Measurements from ENCODE around the gene NAV3. TPM values are rescaled to one million over a fixed set of nuclear protein-coding genes. Genes with fewer than 3 reads are reported as not detected.

Gene NAV3
- total RNA-seq, 1 experiment from 2014 or later: 2.5 TPM

DNA sequence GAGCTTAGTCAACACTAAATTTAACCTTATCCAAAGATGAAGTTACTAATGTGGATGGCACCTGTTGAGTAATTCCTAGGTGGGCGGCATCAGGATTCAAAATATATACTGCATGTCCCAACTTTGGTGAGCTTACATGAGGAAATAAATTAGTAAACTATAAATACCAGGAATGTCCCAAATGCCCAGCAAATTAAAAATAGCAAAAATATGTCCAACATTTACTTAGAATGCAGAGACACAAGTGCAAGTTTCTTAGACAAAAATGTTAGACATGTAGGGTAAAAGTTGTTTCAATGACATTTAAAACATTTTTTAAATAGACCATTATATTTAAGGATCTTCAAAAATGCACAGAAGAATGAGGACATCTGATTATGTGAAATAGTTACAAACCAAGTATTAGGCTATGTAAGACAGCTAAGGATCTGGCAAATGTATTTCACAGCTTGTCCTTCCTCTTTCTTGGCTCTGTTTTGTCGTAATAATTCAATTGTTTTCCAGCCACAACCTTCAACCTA, 115.9 kb downstream of the NAV3 start:
- TF ChIP-seq SIN3A (IDR thresholded peaks at IDR 0.05; ENCODE audit: borderline replicate concordance, insufficient read depth, low read depth, low read length): no peak
- TF ChIP-seq, protein P1, sequence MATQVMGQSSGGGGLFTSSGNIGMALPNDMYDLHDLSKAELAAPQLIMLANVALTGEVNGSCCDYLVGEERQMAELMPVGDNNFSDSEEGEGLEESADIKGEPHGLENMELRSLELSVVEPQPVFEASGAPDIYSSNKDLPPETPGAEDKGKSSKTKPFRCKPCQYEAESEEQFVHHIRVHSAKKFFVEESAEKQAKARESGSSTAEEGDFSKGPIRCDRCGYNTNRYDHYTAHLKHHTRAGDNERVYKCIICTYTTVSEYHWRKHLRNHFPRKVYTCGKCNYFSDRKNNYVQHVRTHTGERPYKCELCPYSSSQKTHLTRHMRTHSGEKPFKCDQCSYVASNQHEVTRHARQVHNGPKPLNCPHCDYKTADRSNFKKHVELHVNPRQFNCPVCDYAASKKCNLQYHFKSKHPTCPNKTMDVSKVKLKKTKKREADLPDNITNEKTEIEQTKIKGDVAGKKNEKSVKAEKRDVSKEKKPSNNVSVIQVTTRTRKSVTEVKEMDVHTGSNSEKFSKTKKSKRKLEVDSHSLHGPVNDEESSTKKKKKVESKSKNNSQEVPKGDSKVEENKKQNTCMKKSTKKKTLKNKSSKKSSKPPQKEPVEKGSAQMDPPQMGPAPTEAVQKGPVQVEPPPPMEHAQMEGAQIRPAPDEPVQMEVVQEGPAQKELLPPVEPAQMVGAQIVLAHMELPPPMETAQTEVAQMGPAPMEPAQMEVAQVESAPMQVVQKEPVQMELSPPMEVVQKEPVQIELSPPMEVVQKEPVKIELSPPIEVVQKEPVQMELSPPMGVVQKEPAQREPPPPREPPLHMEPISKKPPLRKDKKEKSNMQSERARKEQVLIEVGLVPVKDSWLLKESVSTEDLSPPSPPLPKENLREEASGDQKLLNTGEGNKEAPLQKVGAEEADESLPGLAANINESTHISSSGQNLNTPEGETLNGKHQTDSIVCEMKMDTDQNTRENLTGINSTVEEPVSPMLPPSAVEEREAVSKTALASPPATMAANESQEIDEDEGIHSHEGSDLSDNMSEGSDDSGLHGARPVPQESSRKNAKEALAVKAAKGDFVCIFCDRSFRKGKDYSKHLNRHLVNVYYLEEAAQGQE (IDR thresholded peaks at IDR 0.05; ENCODE audit: insufficient read depth in 1 of 2, low read depth in 2 of 2, low read length in 1 of 2): no peak
- TF ChIP-seq, protein P2, sequence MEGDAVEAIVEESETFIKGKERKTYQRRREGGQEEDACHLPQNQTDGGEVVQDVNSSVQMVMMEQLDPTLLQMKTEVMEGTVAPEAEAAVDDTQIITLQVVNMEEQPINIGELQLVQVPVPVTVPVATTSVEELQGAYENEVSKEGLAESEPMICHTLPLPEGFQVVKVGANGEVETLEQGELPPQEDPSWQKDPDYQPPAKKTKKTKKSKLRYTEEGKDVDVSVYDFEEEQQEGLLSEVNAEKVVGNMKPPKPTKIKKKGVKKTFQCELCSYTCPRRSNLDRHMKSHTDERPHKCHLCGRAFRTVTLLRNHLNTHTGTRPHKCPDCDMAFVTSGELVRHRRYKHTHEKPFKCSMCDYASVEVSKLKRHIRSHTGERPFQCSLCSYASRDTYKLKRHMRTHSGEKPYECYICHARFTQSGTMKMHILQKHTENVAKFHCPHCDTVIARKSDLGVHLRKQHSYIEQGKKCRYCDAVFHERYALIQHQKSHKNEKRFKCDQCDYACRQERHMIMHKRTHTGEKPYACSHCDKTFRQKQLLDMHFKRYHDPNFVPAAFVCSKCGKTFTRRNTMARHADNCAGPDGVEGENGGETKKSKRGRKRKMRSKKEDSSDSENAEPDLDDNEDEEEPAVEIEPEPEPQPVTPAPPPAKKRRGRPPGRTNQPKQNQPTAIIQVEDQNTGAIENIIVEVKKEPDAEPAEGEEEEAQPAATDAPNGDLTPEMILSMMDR (IDR thresholded peaks at IDR 0.05): no peak
- in situ Hi-C loops (cut with HindIII; ENCODE audit: low pct_unique_long_range_greater_than_20kb, low sequenced_read_pairs): no loop called here
- no peak overlapping the region for H3K4me3 ChIP-seq (ENCODE audit: low read depth in 2 of 2, low read length in 2 of 2)
- ATAC-seq (no peak), DNase-seq (ENCODE audit: low read depth, low spot score) (no peak)
- H3K27me3 ChIP-seq (ENCODE audit: control insufficient read depth, insufficient read depth, low read length): no peaks in the 10 kb centered on the region
- no peaks in the 10 kb centered on the region for H3K4me1 ChIP-seq (ENCODE audit: control insufficient read depth, insufficient read depth, low read length)
- no peak overlapping the region for H3K27ac ChIP-seq (ENCODE audit: low read length)
- H3K36me3 ChIP-seq (ENCODE audit: control insufficient read depth, insufficient read depth, low read length): no peaks in the 10 kb centered on the region
- ChIA-PET POLR2A (no interaction called here), CTCF (no interaction called here)
- BruUV-seq (replicated peaks): no TSS peak
- no peaks in the 10 kb centered on the region for H3K9me3 ChIP-seq (ENCODE audit: control insufficient read depth, insufficient read depth, low read depth, low read length)
- intact Hi-C loops (cut with micrococcal nuclease; ENCODE audit: unreplicated experiment): no loop called here

DNA sequence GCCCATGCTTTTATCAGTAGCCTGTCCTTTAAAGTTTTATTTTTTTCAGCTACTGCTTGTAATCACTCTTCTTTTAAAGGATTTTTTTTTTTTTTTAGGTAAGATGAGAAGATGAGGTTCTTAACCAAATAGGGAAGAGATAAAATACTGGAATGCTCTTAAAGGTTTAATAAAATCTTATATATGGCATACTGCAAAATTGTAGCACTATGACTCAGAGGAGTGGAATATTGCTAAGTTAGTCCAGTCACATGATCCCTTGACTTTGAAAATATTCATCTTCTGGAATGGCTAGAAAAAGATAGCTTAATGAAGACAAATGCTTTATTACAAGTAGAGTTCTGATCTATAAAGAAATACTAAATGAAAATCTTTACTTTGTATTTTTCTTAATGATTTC, 116.6 kb downstream of the NAV3 start:
- POLR2A ChIA-PET: no interaction called here
- BruUV-seq (replicated peaks): no TSS peak
- ATAC-seq (no peak), DNase-seq (ENCODE audit: low read depth, low spot score) (no peak)
- Histone ChIP-seq H3K27ac (ENCODE audit: low read length) (no peak overlapping the region), H3K4me3 (ENCODE audit: low read depth in 2 of 2, low read length in 2 of 2) (no peak overlapping the region), H3K36me3 (ENCODE audit: control insufficient read depth, insufficient read depth, low read length) (no peaks in the 10 kb centered on the region), H3K4me1 (ENCODE audit: control insufficient read depth, insufficient read depth, low read length) (no peaks in the 10 kb centered on the region), H3K27me3 (ENCODE audit: control insufficient read depth, insufficient read depth, low read length) (no peaks in the 10 kb centered on the region), H3K9me3 (ENCODE audit: control insufficient read depth, insufficient read depth, low read depth, low read length) (no peaks in the 10 kb centered on the region)
- CTCF ChIA-PET: no interaction called here
- in situ Hi-C loops (cut with HindIII; ENCODE audit: low pct_unique_long_range_greater_than_20kb, low sequenced_read_pairs): no loop called here
- intact Hi-C loops (cut with micrococcal nuclease; ENCODE audit: unreplicated experiment): no loop called here
- TF ChIP-seq, protein P2 (IDR thresholded peaks at IDR 0.05): no peak
- TF ChIP-seq SIN3A (IDR thresholded peaks at IDR 0.05; ENCODE audit: borderline replicate concordance, insufficient read depth, low read depth, low read length) (no peak), TCF7L2 (IDR thresholded peaks at IDR 0.05; ENCODE audit: low read depth, low read length) (no peak)
- TF ChIP-seq, protein P1 (IDR thresholded peaks at IDR 0.05; ENCODE audit: insufficient read depth in 1 of 2, low read depth in 2 of 2, low read length in 1 of 2): no peak
